Bronchial epithelial cell (primary cell): Measurements from ENCODE around the gene TPCN1. TPM values are rescaled to one million over a fixed set of nuclear protein-coding genes. Genes with fewer than 3 reads are reported as not detected.

ENCODE experiments used
- DNase-seq: peaks from one replicate; pipeline ENCODE4 v3.0.0-alpha.2; 2010; ENCODE audit warnings: low read depth
- FAIRE-seq: peaks from 2 replicates; lab custom pipeline; 2011; peaks lifted over from hg19 to GRCh38; lab: Jason Lieb, UNC
- H3K27me3 ChIP-seq: 2 replicates; pipeline ENCODE4 v1.5.1; 2011; ENCODE audit warnings: low read length; ENCODE audit not compliant: control insufficient read depth, insufficient read depth
- H3K36me3 ChIP-seq: 2 replicates; pipeline ENCODE4 v1.5.1; 2011; ENCODE audit warnings: low read length; ENCODE audit not compliant: control insufficient read depth, insufficient read depth
- H3K4me3 ChIP-seq: 2 replicates; pipeline ENCODE4 v1.5.1; 2011; ENCODE audit warnings: mild to moderate bottlenecking, low read depth, low read length, control low read depth
- CTCF ChIP-seq: IDR thresholded peaks from 2 replicates; pipeline ENCODE4 v1.5.1; 2011; ENCODE audit warnings: mild to moderate bottlenecking, moderate library complexity, low read length, control low read depth, inconsistent platforms; ENCODE audit not compliant: insufficient read depth, severe bottlenecking
- total RNA-seq: library from RNA; depleted of rRNA; stranded (reverse); fragments of >200 nt; gene quantifications from 2 replicates; pipeline ENCODE4 v1.2.1, GENCODE V29; 2014

The TPCN1 gene
- total RNA-seq, 1 donor from 2014 or later = 9.0 TPM

- FAIRE-seq = no peak
- Histone ChIP-seq H3K27me3 (no peaks in the 10 kb centered on the region), H3K4me3 (no peak overlapping the region), H3K36me3 (peaks cover 3% of the 10 kb centered on the region)
- no peak for TF ChIP-seq CTCF
- peak; percentile 71 for DNase-seq
Measured at GRCh38 chr12:113271853-113272561, 50.7 kb downstream of the TPCN1 start.

GRCh38 chr12:113273053-113273725 is 51.9 kb downstream of the TPCN1 start:
- H3K27me3 ChIP-seq = no peaks in the 10 kb centered on the region
- H3K4me3 ChIP-seq = no peak overlapping the region
- FAIRE-seq (no peak), DNase-seq (peak; percentile 6)
- no peak for TF ChIP-seq CTCF
- H3K36me3 ChIP-seq = peaks cover 3% of the 10 kb centered on the region

GRCh38 chr12:113274848-113275247 is 53.6 kb downstream of the TPCN1 start:
- H3K36me3 ChIP-seq = peaks cover 3% of the 10 kb centered on the region
- no peak for DNase-seq

GRCh38 chr12:113276306-113276705 is 55.0 kb downstream of the TPCN1 start:
- FAIRE-seq = no peak
- Histone ChIP-seq H3K36me3 (peaks cover 3% of the 10 kb centered on the region), H3K4me3 (no peak overlapping the region), H3K27me3 (no peaks in the 10 kb centered on the region)
- DNase-seq = no peak
- TF ChIP-seq CTCF = no peak

More at GRCh38 chr12:113274848-113275247, 53.6 kb downstream of the TPCN1 start:
- no peaks in the 10 kb centered on the region for H3K27me3 ChIP-seq
- H3K4me3 ChIP-seq = no peak overlapping the region
- TF ChIP-seq CTCF = no peak
- FAIRE-seq = no peak

- FAIRE-seq (no peak), DNase-seq (no peak)
- TF ChIP-seq CTCF = no peak
- H3K27me3 ChIP-seq = no peaks in the 10 kb centered on the region
- H3K4me3 ChIP-seq = no peak overlapping the region
- H3K36me3 ChIP-seq = peaks cover 3% of the 10 kb centered on the region
Measured at GRCh38 chr12:113276946-113277500, 55.8 kb downstream of the TPCN1 start.
